Measurements from ENCODE around the gene CD40.

CD40 gene

GRCh38 chr20:46076806-46077205 lies 41.3 kb upstream of the CD40 start:
- TF ChIP-seq CTCF (IDR thresholded peaks at IDR 0.05; ENCODE audit: control extremely low read depth, extremely low read depth, low read depth, missing control alignments), result no peak
- ChIA-PET POLR2A (no interaction called here), CTCF (interaction anchor here (1.1 to 3.0 kb wide), 3 partner anchors 10 to 98 kb away, joined by 3 to 13 read pairs (median 4); no protein-coding TSS in a partner anchor)
- no peak for DNase-seq (ENCODE audit: extremely low spot score)

GRCh38 chr20:46077642-46078305 lies 40.3 kb upstream of the CD40 start:
- TF ChIP-seq CTCF (IDR thresholded peaks at IDR 0.05; ENCODE audit: control extremely low read depth, extremely low read depth, low read depth, missing control alignments), result no peak
- DNase-seq (ENCODE audit: extremely low spot score), result no peak
- ChIA-PET CTCF (interaction anchor here (1.5 to 3.0 kb wide), 3 partner anchors 11 to 55 kb away, joined by 4 to 15 read pairs (median 13); no protein-coding TSS in a partner anchor), POLR2A (no interaction called here)

- POLR2A ChIA-PET, result no interaction called here
- TF ChIP-seq CTCF (IDR thresholded peaks at IDR 0.05; ENCODE audit: control extremely low read depth, extremely low read depth, low read depth, missing control alignments), result no peak
These were observed 39.2 kb upstream of the CD40 start for GRCh38 chr20:46078954-46079353.

GRCh38 chr20:46081074-46081473 lies 37.0 kb upstream of the CD40 start:
- no peak for TF ChIP-seq CTCF (IDR thresholded peaks at IDR 0.05; ENCODE audit: control extremely low read depth, extremely low read depth, low read depth, missing control alignments)
- ChIA-PET CTCF (interaction anchor here (1.1 kb wide), 1 partner anchor 58 kb away, joined by 5 read pairs; no protein-coding TSS in a partner anchor), POLR2A (no interaction called here)
- DNase-seq (ENCODE audit: extremely low spot score), result no peak

More at GRCh38 chr20:46078954-46079353, 39.2 kb upstream of the CD40 start:
- CTCF ChIA-PET, result interaction anchor here (2.4 to 3.0 kb wide), 3 partner anchors 12 to 65 kb away, joined by 7 to 15 read pairs (median 13); no protein-coding TSS in a partner anchor
- DNase-seq (ENCODE audit: extremely low spot score), result no peak

GRCh38 chr20:46083101-46083500 lies 35.0 kb upstream of the CD40 start:
- POLR2A ChIA-PET, result no interaction called here
- CTCF ChIA-PET, result interaction anchor here (1.3 to 2.6 kb wide), 6 partner anchors 17 to 69 kb away, joined by 3 to 14 read pairs (median 5); no protein-coding TSS in a partner anchor
- no peak for TF ChIP-seq CTCF (IDR thresholded peaks at IDR 0.05; ENCODE audit: control extremely low read depth, extremely low read depth, low read depth, missing control alignments)
- no peak for DNase-seq (ENCODE audit: extremely low spot score)

GRCh38 chr20:46083531-46084061 lies 34.5 kb upstream of the CD40 start:
- no peak for TF ChIP-seq CTCF (IDR thresholded peaks at IDR 0.05; ENCODE audit: control extremely low read depth, extremely low read depth, low read depth, missing control alignments)
- DNase-seq (ENCODE audit: extremely low spot score), result no peak
- POLR2A ChIA-PET, result no interaction called here
- CTCF ChIA-PET, result interaction anchor here (1.2 to 2.6 kb wide), 7 partner anchors 13 to 70 kb away, joined by 3 to 14 read pairs (median 4); no protein-coding TSS in a partner anchor

Measured in GM10248 (cell line).